GM19452 (cell line): Measurements from ENCODE around the gene RAC3.
A peak's percentile ranks its signal among the peaks of the same experiment; 100 is the strongest.

Experiments used
- ATAC-seq: cut with Tn5 transposase; IDR thresholded peaks from one replicate; pipeline ENCODE4 v1.9.1; 2021; ENCODE audit not compliant: unreplicated experiment

RAC3 gene

GRCh38 chr17:82054351-82055022, 23.0 kb downstream of the RAC3 start:
- no peak for ATAC-seq

- no peak for ATAC-seq
Measured at GRCh38 chr17:82055023-82055964, 23.8 kb downstream of the RAC3 start.

GRCh38 chr17:82055965-82056728, 24.7 kb downstream of the RAC3 start:
- no peak for ATAC-seq

GRCh38 chr17:82056729-82057621, 25.5 kb downstream of the RAC3 start:
- ATAC-seq = no peak

- no peak for ATAC-seq
Measured at GRCh38 chr17:82058230-82058854, 26.9 kb downstream of the RAC3 start.

- no peak for ATAC-seq
Measured at GRCh38 chr17:82058855-82059249, 27.4 kb downstream of the RAC3 start.

- ATAC-seq = no peak
Measured at GRCh38 chr17:82059272-82060000, 28.0 kb downstream of the RAC3 start.

- ATAC-seq = no peak
Measured at GRCh38 chr17:82060001-82060380, 28.5 kb downstream of the RAC3 start.

GRCh38 chr17:82060614-82061013, 29.1 kb downstream of the RAC3 start:
- no peak for ATAC-seq

- ATAC-seq = no peak
Measured at GRCh38 chr17:82061047-82061925, 29.8 kb downstream of the RAC3 start.

GRCh38 chr17:82062076-82062983, 30.9 kb downstream of the RAC3 start:
- no peak for ATAC-seq

GRCh38 chr17:82062984-82063368, 31.5 kb downstream of the RAC3 start:
- no peak for ATAC-seq

GRCh38 chr17:82063424-82064415, 32.2 kb downstream of the RAC3 start:
- no peak for ATAC-seq

GRCh38 chr17:82064433-82065192, 33.1 kb downstream of the RAC3 start:
- no peak for ATAC-seq

GRCh38 chr17:82065193-82065637, 33.7 kb downstream of the RAC3 start:
- peak; percentile 28 for ATAC-seq
